GM18858 (cell line): Measurements from ENCODE around the gene APOB.

Experiments used
- ATAC-seq: cut with Tn5 transposase; IDR thresholded peaks from one replicate; pipeline ENCODE4 v1.9.1; 2021; ENCODE audit not compliant: unreplicated experiment

APOB gene

GRCh38 chr2:20953146-20953824 lies 90.6 kb downstream of the APOB start:
- no peak for ATAC-seq
